Myocyte (in vitro differentiated cells): ENCODE results near the gene PIGP. TPM values are rescaled to one million over a fixed set of nuclear protein-coding genes. Genes with fewer than 3 reads are reported as not detected.
"Not testable (repeated sequence)": the region's sequence is repeated elsewhere in the genome, so short reads cannot be mapped to it uniquely, and the experiment has no call there.

Experiments
- DNase-seq: peaks from one replicate; pipeline ENCODE4 v3.0.0-alpha.2; 2012; ENCODE audit warnings: low read depth
- polyA plus RNA-seq: library from polyadenylated mRNA; unstranded; fragments of >200 nt; gene quantifications from one replicate; pipeline ENCODE4 v1.2.1, GENCODE V29; 2012; ENCODE audit warnings: missing spikeins
- total RNA-seq: library from RNA; depleted of rRNA; stranded (reverse); fragments of >200 nt; gene quantifications from 2 replicates; pipeline ENCODE4 v1.2.3, GENCODE V29; 2014

The PIGP gene
- total RNA-seq = 21.3 and 29.5 TPM in 2 replicates
- 35.3 TPM for polyA plus RNA-seq

DNA sequence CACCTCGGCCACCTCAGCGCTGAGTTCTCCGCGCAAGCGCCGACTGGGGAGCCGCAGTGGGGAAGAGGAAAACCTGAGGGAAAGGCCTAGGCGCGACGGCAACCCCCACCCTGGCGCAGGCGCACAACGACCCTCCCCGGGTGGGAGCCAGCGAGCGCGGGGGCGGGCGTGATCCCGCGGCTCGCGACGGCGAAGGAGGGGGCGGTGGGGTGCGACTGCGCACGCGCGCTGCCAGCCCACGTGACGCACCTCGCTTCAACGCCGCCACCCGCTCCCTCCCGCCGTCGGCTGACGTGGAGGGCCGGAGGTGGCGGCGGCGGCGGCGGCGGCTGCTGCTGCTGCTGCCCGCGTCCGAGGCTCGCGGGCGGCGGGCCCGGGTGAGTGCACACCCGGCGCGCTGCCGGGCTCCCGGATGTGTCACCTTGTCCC lies at the start of gene PIGP, which contains the start of gene TTC3:
Gene PIGP (minus strand): TSS at position 84 of the 429 bp plus-strand sequence. CDS start 556 bp downstream, outside the sequence.
Gene TTC3 (plus strand): TSS at position 267 of the 429 bp plus-strand sequence. CDS start 14,004 bp downstream, outside the sequence.
- peak; percentile 97 for DNase-seq

DNA sequence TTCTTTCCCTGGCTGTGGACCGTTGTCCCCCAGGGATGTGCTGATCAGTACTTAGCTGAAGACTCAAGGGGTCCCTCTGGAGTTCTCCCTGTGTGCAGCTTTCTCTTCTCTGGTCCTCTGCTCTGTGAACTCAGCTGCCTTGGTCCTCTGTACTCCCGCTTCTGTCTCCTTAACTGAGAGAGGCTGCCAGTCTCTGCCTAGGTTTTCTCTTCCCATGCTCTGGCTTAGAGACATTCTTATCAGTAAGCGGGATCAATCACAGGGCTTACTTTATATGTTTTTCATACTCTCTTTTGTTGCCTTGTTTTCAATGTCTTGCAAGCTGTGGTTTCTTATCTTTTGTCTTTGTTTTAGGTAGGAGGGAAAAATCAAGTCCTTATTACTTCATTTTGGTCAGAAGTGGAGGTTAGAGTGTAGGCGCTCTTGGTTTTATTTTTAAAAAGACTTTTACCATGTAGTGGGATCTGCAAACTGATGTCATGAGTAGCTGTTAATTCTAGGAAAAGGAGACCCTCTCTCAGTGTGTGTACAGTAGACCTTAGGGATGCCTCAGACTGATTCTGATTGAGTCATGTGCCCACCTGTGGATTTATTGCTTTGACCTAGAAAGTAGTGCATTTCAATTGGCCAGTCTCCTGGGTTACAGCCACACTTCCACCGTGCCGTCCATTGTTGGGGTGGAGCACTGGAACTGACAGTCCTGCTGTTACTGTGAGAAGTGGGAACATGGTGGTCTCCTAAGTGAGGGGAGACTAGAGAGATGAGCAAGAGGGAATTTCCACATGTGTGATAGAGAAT lies 46.7 kb upstream of the PIGP start:
- no peak for DNase-seq

DNA sequence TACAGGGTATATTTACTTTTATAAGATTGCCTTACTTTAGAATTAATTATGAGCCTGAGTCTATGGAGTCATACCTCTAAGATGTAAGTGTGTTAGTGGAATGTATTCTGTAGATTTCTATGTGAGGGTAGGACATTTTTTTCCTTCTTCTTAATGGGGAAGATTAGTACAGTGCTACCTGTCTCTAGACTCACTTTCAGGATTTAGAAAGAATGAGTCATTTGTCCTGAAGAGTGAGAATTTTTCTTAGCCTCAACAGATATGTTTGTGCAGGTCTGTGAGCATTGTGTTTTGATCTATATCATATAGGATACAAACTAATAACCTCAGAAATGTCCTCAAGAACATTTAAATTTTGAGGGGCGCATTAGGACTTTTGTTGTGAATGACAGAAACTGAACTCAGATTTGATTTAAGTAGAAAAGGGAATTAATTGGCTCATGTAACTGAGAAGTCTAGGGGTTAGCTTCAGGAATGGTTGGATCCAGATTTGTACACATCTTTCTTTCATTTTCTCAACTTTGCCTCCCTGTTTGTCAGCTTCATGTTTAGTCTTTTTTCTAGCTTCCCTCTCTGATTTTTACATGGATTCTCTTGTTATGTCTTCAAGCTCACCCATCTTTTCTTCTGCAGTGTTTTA lies 45.4 kb upstream of the PIGP start:
- DNase-seq = no peak

DNA sequence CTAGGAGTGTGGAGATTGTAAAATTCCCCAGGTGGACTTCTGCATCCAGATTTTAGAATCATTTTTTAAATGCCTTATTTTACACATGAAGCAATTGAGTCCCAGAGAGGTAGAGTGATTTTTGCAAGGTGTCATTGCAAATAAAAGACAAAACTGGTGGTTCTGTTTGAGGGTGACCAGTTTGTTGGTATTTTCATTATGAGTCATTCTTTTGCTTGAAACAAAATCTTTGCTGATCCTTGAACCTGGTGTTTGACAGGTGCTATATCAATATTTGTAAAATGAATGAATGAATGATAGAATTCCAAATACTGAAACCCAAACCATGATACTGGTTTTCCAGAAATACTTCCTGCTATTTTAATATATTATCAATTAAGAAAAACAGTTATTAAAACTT lies 44.3 kb upstream of the PIGP start:
- no peak for DNase-seq

DNA sequence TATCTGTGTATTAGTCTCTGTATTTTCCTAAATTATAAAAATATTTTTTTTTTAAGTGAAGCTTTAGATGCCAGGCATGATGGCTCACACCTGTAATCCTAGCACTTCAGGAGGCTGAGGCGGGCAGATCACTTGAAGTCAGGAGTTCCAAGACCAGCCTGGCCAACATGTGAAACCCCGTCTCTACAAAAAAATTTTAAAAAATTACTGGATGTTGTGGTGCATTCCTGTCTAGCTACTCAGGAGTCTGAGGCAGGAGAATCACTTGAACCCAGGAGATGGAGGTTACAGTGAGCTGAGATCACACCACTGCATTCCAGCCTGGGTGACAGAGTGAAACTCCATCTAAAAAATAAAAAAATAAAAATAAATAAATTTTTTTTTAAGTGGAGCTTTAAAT lies 43.6 kb upstream of the PIGP start:
- DNase-seq = not testable (repeated sequence)

DNA sequence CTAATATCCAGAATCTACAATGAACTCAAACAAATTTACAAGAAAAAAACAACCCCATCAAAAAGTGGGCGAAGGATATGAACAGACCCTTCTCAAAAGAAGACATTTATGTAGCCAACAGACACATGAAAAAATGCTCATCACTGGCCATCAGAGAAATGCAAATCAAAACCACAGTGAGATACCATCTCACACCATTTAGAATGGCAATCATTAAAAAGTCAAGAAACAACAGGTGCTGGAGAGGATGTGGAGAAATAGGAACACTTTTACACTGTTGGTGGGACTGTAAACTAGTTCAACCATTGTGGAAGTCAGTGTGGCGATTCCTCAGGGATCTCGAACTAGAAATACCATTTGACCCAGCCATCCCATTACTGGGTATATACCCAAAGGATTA lies 41.4 kb upstream of the PIGP start:
- DNase-seq = not testable (repeated sequence)

DNA sequence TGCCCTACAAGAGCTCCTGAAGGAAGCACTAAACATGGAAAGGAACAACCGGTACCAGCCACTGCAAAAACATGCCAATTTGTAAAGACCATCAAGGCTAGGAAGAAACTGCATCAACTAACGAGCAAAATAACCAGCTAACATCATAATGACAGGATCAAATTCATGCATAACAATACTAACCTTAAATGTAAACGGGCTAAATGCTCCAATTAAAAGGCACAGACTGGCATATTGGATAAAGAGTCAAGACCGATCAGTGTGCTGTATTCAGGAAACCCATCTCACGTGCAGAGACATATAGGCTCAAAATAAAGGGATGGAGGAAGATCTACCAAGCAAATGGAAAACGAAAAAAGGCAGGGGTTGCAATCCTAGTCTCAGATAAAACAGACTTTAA lies 38.2 kb upstream of the PIGP start:
- not testable (repeated sequence) for DNase-seq

DNA sequence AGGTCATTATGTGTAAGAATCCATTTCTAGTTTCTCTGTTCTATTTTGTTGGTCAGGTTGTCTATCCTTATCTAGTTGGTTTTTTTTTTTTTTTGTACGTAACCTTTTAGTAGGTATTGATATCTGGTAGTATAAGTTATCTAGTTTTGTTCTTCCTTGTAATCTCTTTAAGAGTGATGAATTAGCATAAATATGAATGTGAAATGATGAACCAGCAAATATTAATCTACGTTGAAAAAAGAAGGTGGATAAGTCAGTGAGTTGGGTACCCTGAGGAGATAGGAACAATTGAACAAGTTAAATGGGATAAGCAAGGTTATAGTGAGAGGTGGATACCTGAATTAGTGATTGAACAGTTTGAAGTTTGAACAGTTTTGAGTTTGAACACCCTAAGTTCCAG lies 34.1 kb upstream of the PIGP start:
- no peak for DNase-seq

DNA sequence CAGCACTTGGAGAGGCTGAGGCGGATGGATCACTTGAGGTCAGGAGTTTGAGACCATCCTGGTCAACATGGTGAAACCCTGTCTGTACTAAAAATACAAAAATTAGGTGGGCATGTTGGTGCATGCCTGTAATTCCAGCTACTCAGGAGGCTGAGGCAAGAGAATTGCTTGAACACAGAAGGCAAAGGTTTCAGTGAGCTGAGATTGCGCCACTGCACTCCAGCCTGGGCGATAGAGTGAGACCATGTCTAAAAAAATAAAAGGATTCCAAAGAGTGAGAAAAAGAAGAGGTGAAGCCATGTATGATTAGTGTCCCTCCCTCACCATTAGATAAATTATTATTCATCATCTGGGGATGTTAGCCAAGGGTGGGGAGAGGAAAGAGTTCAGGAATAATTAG lies 29.9 kb upstream of the PIGP start:
- DNase-seq = not testable (repeated sequence)

DNA sequence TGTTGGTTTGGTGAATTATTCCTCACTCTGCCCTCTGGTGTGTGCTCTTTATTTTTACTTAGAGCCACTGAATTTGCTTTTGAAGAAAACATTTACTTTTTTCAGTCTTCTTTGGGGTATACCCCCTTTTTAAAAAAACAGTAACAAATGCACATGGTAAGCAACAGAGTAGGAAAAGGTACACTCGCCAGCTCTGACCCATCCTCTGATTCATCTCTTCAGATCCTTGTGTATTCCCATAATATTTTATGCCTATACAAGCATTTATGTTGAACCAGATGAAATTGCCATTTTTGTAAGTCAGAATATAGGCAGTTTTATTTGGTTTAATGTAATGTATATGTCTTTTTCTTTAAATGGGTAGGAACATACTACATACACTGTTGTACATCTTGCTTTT lies 28.5 kb upstream of the PIGP start:
- no peak for DNase-seq

DNA sequence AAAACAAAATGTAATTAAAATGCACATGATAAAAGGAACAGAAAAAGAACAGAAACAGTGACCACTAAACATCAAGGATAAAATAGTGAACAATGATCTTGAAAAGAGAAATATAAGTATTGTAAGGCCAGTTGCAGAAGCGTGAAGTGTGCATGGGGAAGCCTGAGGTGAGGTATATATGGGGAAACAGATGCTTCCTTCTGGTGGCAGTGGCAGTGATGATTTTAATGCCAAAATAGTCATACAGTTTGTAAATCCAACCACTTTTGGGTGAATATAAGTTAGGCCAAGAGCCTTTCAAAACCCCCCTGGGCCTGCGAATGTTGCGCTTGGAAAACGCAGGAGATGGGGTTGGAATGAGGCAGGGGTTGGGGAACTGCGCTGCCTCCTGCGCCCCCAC lies 27.4 kb upstream of the PIGP start:
- DNase-seq = no peak

DNA sequence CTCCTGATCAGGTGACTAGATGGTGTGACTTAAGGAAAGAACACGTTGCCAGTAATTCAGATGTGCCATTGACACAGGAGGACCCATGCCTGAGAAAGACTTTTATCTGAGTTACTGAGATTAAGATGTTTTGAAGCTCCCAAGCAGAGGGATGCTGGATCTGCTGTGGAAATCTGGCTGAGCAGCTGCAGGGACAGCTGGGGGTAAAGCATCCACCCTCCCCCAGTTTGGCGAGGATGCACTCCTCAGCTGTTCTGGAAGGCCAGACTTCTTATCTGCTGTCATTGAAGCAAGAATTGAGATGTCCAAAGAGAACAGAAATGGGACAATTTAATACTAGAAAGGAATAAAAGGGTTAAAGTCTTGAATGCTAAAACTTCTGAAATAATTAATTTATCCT lies 25.9 kb upstream of the PIGP start:
- DNase-seq = peak; percentile 90

DNA sequence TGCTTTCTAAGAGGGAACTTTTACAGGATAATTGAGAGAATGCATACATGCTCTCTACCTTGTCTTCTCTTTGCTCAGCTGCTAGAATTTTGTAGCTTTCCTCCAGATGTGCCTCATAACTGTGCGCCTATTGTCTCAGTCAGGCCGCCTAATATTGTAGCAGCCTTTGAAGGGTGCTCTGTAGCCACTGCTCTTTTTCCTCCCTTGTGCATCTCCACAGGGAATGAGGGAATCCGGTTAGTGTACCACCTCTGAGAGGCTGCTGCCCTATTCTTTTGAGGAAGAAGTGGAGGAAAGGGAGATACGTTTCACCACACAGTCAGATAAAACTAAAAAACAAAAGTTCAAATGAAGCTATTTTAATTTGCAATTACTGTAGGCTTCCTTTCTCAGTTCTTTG lies 22.9 kb upstream of the PIGP start:
- no peak for DNase-seq

DNA sequence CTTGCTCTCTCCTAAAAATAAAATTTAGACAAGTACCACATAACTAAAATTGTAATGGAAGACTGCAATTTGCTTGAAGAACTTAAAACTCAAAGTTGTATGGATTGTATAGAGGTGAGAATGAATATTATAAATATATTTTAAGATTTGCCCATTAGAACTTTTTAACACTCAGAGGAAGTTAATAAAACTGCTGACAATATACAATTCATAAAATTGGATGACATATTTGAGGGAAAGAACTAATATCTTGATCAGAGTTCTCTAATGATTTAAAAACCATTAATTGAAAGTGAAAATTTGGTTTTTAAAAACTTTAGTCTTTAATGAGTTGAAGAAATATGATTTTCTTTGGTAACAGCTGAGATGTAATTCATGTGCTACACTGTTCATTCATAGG lies 21.1 kb upstream of the PIGP start:
- DNase-seq = no peak

DNA sequence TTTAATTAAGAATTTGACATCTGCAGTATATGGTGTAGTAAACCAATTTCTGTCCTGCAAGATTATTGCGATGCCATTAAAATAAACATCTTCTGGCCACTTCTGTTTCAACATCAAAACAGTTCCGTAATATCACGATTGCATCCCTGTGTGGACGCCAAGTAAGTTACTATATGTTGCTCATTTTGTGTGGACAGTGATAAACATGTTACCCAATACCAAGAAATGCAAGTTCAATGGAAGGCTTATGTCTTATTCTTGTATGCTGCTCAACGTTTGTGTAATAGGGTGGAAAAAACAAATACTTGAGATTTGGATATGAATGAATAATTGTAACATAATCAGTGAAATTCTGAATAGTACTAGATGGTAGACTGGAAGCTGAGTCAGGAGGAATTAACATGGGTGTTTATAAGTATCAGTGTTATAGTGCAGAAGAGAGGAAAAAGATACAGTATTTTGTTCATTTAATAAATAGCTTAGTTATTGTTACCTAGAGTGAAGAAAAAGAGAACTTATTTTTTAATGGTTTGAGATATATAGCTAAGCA lies 15.4 kb upstream of the PIGP start:
- DNase-seq = no peak

DNA sequence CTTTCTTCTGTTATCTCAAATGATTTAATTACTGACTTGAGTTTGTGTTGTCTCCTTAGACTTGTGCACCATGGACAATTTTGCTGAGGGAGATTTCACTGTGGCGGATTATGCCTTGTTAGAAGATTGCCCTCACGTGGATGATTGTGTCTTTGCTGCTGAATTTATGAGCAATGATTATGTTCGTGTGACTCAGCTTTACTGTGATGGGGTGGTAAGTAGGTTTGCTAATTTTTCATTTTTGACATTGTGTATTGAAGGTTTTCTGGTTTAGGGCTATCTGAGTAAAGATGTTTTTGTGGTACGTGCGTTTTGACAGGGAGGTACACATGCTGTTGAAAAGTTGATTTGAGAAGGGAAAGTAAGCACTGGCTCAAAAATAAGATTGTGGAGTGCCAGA lies 14.3 kb upstream of the PIGP start:
- peak; percentile 52 for DNase-seq

DNA sequence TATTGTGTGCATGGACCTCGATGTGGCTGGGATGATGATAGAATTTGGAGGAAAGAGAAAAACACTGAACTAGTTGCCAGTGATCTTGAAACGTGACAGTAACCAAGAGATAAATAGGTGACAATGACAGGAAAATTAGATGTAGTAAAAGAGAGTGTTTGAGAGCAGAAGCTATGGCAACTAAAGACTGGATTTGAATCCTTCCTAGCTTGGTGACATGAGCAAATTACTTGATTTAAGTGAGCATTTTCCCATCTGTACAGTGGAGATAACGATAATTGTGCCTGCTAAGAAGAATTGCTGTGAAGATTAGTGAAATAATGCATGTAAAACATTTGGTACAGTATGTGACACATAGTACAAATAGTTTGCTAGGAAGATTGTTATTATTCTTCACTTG lies 12.9 kb upstream of the PIGP start:
- no peak for DNase-seq

DNA sequence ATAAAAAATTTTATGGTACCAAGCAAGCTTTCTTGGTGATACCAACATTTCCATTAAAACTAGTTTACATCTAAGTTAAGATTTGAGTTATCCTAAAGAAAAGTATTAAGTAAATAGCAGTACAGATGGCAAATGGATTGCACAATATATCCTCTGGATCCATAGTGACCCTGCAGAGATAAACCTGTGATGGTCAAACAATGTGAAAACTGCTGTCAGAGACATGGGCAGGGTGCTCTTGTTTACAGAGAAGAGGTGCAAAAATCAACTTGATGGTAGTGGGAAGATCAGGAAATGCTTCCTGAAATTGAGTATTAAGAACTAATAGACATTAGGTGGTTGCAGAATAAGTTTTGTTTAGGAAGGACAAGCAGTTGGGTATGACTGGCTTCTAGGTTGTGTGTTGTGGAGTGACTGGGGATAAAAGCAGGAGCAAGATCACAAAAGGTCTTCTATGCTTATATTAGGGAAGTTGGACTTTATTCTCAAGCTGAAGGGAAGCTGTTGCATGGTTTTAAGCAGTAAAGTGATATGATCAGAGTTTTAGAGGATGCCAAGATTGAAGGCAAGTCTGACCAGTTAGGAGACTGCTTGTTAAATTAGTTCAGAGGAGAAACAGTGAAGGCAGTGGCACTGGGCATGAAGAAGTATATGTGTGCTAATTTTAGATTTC lies 10.1 kb upstream of the PIGP start:
- no peak for DNase-seq

DNA sequence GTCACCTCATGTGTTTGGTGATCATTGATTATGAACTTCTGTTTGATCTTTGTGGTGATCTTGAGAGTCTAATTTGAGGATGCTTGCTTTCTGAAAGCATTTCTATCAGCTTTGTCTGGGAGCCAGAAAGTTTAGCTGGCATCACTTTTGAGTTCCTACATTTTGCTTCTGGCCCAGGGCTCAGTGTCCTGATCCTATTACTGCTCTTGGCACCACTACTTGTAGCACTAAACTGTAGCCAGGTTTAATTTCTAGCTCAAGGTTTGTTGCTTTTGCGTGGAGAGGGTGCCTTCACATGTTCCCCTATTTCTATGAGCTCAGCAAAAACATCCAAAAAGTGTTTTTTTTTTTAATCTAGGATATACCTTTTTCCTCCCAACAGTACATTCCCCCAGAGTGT lies 9.5 kb upstream of the PIGP start:
- DNase-seq = no peak

DNA sequence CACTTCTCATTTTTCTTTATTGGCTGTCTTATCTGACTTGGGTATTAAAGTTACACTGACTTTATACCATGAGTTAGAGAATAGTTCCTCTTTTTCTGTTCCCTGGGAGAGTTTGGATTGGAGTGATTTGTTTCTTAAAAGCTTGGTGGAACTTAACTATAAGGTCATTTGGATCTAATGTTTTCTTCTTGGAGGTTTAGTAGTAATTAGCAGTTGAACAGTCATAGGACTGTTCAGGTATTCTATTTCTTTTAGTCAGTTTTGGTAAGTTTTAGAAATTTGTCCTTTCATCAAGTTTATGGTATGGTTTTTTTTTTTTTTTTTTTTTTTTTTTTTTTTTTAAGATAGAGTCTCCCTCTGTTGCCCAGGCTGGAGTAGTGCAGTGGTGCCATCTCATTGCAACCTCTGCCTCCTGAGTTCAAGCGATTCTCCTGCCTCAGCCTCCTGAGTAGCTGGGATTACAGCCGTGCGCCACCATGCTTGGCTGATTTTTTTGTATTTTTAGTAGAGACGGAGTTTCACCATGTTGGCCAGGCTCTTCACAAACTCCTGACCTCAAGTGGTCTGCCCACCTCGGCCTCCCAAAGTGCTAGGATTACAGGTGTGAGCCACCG lies 6.4 kb upstream of the PIGP start:
- DNase-seq = no peak

DNA sequence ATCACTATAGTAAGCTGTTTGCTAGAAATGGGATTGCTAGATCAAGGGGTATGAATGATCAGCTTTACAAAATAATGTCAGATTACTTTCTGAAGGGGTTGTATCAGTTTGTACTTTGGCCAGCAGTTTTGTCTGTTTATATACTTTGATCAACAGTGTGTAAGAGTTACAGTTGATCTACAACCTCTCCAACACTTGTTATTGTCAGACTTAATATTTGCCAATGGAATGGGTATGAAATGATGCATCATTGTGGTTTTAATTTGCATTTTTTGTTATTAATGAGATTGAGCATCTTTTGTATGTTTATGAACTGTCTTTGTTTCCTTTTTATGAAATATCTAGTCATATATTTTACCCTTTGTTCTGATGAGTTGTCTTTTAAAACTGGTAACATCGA lies 4.5 kb upstream of the PIGP start:
- DNase-seq = no peak
